HepG2 (cell line): ENCODE measurements around the gene ACAT2.

Experiments
- CEBPB ChIP-seq: IDR thresholded peaks from 2 replicates; pipeline ENCODE4 v1.6.1; 2011; ENCODE audit warnings: low read depth, low read length, improper control_type of control experiment, borderline replicate concordance
- ZNF513 ChIP-seq: sonication (generic); formaldehyde crosslinking; conservative IDR thresholded peaks from 2 replicates; pipeline ENCODE4 v1.5.0; 2020; ENCODE audit warnings: missing genetic modification reagents
- ZNF550 ChIP-seq: sonication (generic); formaldehyde crosslinking; IDR thresholded peaks from 2 replicates; pipeline ENCODE4 v1.4.0; 2020; ENCODE audit warnings: mild to moderate bottlenecking, missing genetic modification reagents, borderline replicate concordance
- ZNF580 ChIP-seq: IDR thresholded peaks from 2 replicates; pipeline ENCODE4 v1.6.1; 2016; ENCODE audit warnings: low read depth, borderline replicate concordance

- TF ChIP-seq ZNF580 (CRISPR knock-in tag) (no peak), ZNF550 (CRISPR knock-in tag) (no peak), ZNF513 (CRISPR knock-in tag) (no peak), CEBPB (no peak)
Measured at GRCh38 chr6:159751448-159751847, 10.4 kb upstream of the ACAT2 start.
